ENCODE results near the gene GOLPH3L. TPM values are rescaled to one million over a fixed set of nuclear protein-coding genes. Genes with fewer than 3 reads are reported as not detected.
A peak's percentile ranks its signal among the peaks of the same experiment; 100 is the strongest.

The GOLPH3L gene
- polyA plus RNA-seq, 1 experiment = 35.0 TPM

GRCh38 chr1:150703427-150703826 is 6.5 kb upstream of the GOLPH3L start:
- Histone ChIP-seq H3K27ac (ENCODE audit: low read depth, low read length) (no peak overlapping the region), H3K27me3 (ENCODE audit: control insufficient read depth, insufficient read depth, low read length) (no peaks in the 10 kb centered on the region), H3K4me3 (ENCODE audit: low read depth, low read length) (no peak overlapping the region), H3K9me3 (ENCODE audit: control insufficient read depth, insufficient read depth, low read length) (no peaks in the 10 kb centered on the region)
- DNase-seq (ENCODE audit: low read depth, low spot score) = no peak
- ChIA-PET CTCF (no interaction called here), POLR2A (no interaction called here)
- TF ChIP-seq CTCF (IDR thresholded peaks at IDR 0.05; ENCODE audit: low read depth, low read length) = no peak

GRCh38 chr1:150696590-150696989 is 364 bp downstream of the GOLPH3L start:
- H3K9me3 ChIP-seq (ENCODE audit: control insufficient read depth, insufficient read depth, low read length) = no peaks in the 10 kb centered on the region
- no peak overlapping the region for H3K27ac ChIP-seq (ENCODE audit: low read depth, low read length)
- POLR2A ChIA-PET = interaction anchor here (0.9 to 1.0 kb wide), 4 partner anchors 35 to 117 kb away, joined by 3 to 4 read pairs (median 4); partner anchors contain the start of genes ENSA and MCL1
- peak overlapping the region; percentile 93 for H3K4me3 ChIP-seq (ENCODE audit: low read depth, low read length)
- CTCF ChIA-PET = interaction anchor here (1.2 to 2.4 kb wide), 3 partner anchors 23 to 136 kb away, joined by 5 to 12 read pairs (median 7); no protein-coding TSS in a partner anchor
- DNase-seq (ENCODE audit: low read depth, low spot score) = no peak
- no peak for TF ChIP-seq CTCF (IDR thresholded peaks at IDR 0.05; ENCODE audit: low read depth, low read length)
- no peaks in the 10 kb centered on the region for H3K27me3 ChIP-seq (ENCODE audit: control insufficient read depth, insufficient read depth, low read length)

GRCh38 chr1:150696162-150696561 is 792 bp downstream of the GOLPH3L start:
- no peak for DNase-seq (ENCODE audit: low read depth, low spot score)
- H3K27ac ChIP-seq (ENCODE audit: low read depth, low read length) = no peak overlapping the region
- peak overlapping the region; percentile 93 for H3K4me3 ChIP-seq (ENCODE audit: low read depth, low read length)
- H3K27me3 ChIP-seq (ENCODE audit: control insufficient read depth, insufficient read depth, low read length) = no peaks in the 10 kb centered on the region
- ChIA-PET CTCF (interaction anchor here (1.5 to 2.4 kb wide), 2 partner anchors 117 to 136 kb away, joined by 7 to 12 read pairs; no protein-coding TSS in a partner anchor), POLR2A (interaction anchor here (0.9 kb wide), 1 partner anchor 117 kb away, joined by 4 read pairs; the partner anchor contains the start of gene MCL1)
- TF ChIP-seq CTCF (IDR thresholded peaks at IDR 0.05; ENCODE audit: low read depth, low read length) = no peak
- H3K9me3 ChIP-seq (ENCODE audit: control insufficient read depth, insufficient read depth, low read length) = no peaks in the 10 kb centered on the region

GRCh38 chr1:150695561-150695960 is 1.4 kb downstream of the GOLPH3L start:
- ChIA-PET POLR2A (no interaction called here), CTCF (interaction anchor here (2.4 kb wide), 1 partner anchor 135 kb away, joined by 12 read pairs; no protein-coding TSS in a partner anchor)
- no peak overlapping the region for H3K27ac ChIP-seq (ENCODE audit: low read depth, low read length)
- no peak for DNase-seq (ENCODE audit: low read depth, low spot score)
- no peak overlapping the region for H3K4me3 ChIP-seq (ENCODE audit: low read depth, low read length)
- no peak for TF ChIP-seq CTCF (IDR thresholded peaks at IDR 0.05; ENCODE audit: low read depth, low read length)
- H3K27me3 ChIP-seq (ENCODE audit: control insufficient read depth, insufficient read depth, low read length) = no peaks in the 10 kb centered on the region
- H3K9me3 ChIP-seq (ENCODE audit: control insufficient read depth, insufficient read depth, low read length) = no peaks in the 10 kb centered on the region

GRCh38 chr1:150692720-150693119 is 4.2 kb downstream of the GOLPH3L start:
- Histone ChIP-seq H3K27ac (ENCODE audit: low read depth, low read length) (no peak overlapping the region), H3K9me3 (ENCODE audit: control insufficient read depth, insufficient read depth, low read length) (no peaks in the 10 kb centered on the region), H3K27me3 (ENCODE audit: control insufficient read depth, insufficient read depth, low read length) (no peaks in the 10 kb centered on the region), H3K4me3 (ENCODE audit: low read depth, low read length) (no peak overlapping the region)
- CTCF ChIA-PET = interaction anchor here (1.1 to 2.2 kb wide), 2 partner anchors 81 to 120 kb away, joined by 7 to 9 read pairs; no protein-coding TSS in a partner anchor
- POLR2A ChIA-PET = no interaction called here
- no peak for DNase-seq (ENCODE audit: low read depth, low spot score)
- no peak for TF ChIP-seq CTCF (IDR thresholded peaks at IDR 0.05; ENCODE audit: low read depth, low read length)

All from AG04450 (cell line).